Renal cortical epithelial cell (primary cell): ENCODE data around the gene TSPAN4. TPM values are rescaled to one million over a fixed set of nuclear protein-coding genes. Genes with fewer than 3 reads are reported as not detected.

Experiments
- DNase-seq: peaks from one replicate; pipeline ENCODE4 v3.0.0-alpha.2; 2011; ENCODE audit warnings: low read depth
- total RNA-seq: library from RNA; depleted of rRNA; stranded (reverse); fragments of >200 nt; gene quantifications from 2 replicates; pipeline ENCODE4 v1.2.3, GENCODE V29; 2014

Gene TSPAN4
- total RNA-seq, 1 donor from 2014 or later, result 86.2 TPM

DNA sequence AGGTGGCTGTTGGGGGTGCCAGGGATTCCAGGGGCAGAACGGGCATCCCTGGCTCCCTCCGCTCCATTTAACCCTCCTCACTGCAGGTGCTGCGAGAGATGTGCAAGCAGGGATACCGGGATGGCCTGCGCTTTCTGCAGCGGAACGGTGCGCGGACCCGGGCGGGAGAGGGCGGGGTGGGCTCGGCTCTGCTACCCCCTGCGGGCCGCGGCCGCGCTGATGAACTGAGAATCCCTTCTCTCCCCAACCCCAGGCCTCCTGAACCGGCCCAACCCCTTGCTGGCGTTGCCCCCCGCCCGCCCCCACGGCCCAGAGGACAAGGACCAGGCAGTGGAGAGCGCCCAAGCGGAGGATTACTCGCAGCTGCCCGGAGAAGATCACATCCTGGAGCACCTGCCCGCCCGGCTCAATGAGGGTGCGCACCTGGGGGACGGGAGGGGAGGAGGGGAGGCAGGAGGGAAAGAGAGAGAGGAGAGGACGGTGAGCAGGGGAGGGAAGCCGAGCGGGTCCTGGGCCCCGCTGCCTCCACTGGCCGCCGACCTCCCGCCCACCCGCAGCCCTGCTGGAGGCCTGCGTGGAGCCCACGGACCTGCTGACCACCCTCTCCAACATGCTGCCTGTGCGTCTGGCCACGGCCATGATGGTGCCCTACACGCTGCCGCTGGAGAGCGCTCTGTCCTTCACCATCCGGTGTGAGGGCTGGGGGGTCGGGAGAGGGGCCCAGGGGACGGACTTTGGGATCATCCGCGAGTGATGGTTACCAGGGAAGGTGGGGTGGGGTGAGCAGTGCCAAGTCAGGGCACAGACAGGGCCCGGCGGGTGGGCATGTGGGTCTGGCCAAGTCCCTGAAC is 19.0 kb upstream of the TSPAN4 start:
- no peak for DNase-seq

DNA sequence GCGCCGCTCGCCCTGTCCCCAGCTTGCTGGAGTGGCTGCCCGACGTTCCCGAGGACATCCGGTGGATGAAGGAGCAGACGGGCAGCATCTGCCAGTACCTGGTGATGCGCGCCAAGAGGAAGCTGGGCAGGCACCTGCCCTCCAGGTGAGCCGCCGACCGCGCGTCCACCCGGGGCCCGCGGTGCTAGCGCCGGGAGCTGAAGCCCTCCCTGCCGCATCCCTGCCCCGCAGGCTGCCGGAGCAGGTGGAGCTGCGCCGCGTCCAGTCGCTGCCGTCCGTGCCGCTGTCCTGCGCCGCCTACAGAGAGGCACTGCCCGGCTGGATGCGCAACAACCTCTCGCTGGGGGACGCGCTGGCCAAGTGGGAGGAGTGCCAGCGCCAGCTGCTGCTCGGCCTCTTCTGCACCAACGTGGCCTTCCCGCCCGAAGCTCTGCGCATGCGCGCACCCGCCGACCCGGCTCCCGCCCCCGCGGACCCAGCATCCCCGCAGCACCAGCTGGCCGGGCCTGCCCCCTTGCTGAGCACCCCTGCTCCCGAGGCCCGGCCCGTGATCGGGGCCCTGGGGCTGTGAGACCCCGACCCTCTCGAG is 18.3 kb upstream of the TSPAN4 start:
- no peak for DNase-seq

DNA sequence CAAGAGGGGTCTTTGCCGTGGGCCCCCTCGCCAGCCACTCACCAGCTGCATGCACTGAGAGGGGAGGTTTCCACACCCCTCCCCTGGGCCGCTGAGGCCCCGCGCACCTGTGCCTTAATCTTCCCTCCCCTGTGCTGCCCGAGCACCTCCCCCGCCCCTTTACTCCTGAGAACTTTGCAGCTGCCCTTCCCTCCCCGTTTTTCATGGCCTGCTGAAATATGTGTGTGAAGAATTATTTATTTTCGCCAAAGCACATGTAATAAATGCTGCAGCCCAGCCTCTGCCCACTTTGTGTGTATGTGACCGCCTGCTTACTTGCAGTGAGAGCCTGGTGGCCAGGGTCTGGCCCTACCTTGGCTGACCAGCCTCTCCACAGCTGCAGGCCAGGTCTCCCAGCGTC is 17.7 kb upstream of the TSPAN4 start:
- no peak for DNase-seq

DNA sequence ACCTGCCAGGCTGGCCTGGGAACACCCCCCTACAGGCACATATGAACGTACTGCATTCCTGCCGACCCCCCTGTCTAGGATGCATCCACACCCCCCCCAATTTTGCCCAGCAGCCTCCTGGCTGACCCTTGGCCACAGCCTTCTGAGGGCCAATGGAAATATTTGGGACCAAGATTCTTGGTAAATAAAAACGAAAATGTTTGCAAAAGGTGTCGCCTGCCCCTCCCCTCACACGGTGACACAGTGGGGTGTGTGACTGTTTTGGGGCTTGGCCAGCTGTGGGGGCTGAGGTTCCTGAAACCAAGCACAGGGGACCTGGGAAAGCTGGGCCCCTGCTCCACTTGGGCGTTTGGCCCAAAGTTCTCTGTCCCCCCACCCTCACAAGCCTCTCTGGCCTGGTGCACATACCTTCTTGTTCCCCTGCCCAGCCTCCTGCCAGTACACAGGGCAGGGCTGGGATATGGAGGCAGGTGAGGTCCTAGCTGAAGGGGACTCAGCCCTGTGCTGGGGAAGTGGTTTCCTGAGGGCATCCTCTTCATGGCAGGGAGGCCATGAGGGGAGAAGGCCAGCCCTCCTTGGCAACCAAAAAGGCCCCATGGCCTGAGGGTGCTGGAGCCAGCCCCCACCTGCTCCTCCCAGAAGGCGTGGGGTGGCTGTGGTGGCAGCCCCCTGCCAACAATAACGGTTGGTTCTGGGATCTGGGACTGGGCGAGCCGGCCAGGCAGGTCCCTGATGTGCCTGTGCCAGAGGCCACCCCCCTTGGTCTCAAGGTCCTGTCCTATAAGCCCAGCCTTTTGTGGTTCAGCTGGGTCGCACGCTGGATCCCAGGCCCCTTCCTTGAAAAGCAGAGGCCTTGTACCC is 17.1 kb upstream of the TSPAN4 start:
- no peak for DNase-seq

DNA sequence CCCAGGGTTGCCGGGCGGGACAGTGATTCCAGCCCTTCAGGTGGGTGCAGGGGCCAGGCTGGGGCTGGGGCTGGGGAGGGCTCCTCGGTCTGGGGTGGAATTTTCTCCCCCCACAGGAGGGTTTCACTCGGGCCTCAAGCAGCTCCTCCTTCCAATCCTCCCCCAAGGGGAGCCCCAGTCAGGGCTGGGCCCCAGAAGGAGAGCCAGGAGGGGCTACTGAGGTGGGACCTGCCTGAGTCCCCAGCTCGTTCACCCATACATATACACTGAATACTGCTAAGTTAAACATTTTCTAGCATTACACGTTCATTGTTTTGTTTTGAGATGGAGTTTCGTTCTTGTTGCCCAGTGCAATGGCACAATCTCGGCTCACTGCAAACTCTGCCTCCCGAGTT is 16.4 kb upstream of the TSPAN4 start:
- DNase-seq, result peak; percentile 31

DNA sequence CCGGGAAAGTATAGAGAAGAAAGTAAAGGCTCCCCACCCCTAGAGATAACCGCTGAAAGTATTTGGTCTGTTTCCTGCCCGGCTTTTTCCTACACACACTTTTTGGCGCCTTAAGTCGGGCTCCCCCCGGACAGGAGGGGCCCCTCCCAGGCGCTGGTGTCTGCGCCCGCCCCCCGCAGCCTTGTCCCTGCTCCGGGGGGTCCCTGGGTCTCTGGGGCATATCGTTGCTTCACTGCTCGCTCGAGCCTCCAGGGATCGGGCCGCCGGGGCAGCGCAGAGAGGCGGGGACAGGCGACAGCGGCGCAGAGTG is 15.9 kb upstream of the TSPAN4 start:
- no peak for DNase-seq

DNA sequence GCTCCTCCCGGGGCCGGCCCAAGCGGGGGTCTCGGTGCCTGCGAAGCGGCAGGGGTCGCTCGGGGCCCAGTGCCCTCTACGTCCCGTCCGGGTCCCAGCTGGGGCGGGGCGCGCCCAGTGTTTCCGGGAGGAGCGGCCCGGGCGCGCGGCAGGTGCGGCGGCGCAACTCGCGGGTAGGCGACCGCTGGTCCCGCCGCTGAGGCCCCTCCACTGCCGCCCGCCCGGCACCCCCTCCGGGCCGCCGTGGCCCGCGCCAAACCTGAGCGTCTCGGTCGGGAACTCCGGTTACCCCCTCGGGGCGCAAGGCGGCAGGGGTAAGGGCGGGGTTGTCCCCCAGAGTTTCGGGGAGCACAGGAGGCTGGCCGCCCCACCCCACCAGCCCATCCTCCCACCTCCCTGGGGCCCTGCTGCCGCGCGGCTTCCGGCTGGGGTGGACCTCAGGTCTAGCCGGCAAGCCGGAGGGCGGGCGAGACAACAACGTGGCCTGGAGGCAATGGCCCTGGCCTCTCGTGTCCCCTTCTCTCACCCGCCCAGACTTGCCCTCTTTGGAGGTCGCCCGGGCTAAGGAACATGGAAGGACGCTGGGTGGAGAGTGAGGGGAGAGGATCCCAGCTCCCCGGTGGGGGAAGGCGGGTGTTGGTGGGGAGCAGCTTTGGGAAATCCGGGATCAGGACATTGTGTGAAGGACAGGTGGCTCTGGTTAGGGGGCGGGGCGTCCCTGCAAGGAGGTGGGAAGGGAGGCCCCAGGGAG is 15.3 kb upstream of the TSPAN4 start:
- no peak for DNase-seq

DNA sequence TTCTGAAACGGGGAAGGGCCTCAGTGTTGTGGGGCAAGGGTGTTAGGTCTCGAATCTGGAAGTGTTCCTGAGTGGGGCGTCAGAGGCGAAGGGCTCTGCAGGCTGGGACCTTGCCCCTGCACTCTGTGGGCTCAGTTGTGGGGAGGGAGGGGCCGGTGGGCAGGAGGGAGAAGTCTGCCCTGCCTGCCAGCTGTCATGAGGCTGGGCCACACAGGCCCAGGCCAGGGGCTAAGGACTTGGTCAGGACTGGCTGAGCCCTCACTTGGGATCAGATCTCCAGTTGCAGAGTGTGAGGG is 14.8 kb upstream of the TSPAN4 start, which contains the start of gene CRACR2B:
TSS of gene CRACR2B (plus strand) at position 23 of the 296 bp plus-strand sequence. CDS start 689 bp downstream, outside the sequence.
- no peak for DNase-seq

DNA sequence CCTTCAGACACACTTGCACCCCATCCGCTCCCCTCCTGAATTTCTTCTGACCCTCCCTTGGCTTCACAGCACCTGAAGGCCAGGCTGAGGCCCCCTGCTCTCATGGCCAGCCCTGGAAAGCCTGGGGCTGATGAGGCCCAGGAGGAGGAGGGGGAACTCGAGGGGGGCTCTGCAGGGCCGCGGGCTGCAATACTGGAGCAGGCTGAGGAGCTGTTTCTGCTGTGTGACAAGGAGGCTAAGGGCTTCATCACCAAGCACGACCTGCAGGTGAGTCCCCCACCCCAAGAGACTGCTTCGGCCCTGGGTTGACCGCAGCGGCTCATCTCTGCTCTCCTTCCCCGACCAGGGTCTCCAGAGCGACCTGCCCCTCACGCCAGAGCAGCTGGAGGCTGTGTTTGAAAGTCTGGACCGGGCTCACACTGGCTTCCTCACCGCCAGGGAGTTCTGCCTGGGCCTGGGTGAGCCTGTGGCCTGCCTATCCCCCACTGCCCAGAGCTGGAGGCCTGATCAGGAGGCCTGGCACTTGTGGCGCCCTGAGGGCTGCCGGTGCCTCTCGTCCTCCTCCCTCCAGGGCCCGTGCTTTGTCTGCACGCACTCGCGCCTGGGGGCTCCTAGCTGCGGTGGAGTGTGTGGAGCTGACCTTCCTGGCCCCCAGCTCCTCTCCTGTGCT is 14.0 kb upstream of the TSPAN4 start:
- DNase-seq, result no peak

DNA sequence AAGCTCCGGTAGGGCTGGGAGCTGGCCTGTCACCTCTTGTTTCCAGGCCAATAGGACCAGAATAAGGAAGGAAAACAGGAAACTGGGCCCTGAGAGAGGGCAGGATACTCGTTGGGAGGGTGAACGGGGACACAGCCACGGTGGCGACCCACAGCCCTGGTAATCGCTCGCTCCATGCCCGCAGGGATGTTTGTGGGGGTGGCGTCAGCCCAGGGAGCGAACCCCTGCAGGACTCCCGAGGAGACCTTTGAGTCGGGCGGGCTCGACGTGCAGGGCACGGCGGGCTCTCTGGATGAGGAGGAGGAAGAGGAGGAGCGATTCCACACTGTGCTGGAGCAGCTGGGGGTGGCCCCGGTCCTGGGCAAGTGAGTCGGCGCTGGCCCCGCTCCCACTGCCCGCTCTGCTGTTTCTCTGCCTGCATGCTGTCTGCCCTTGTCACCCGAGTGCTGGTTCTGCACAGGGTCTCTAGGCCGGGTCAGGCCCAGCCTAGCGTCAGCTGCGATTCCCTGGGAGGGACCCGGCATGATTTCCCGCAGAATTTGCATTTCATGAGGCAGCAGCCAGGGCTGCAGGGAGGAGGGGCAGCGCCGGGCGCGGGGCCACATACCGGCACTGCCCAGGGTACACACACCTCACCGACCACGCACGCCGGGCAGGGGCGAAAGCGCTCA is 13.3 kb upstream of the TSPAN4 start:
- DNase-seq, result no peak

DNA sequence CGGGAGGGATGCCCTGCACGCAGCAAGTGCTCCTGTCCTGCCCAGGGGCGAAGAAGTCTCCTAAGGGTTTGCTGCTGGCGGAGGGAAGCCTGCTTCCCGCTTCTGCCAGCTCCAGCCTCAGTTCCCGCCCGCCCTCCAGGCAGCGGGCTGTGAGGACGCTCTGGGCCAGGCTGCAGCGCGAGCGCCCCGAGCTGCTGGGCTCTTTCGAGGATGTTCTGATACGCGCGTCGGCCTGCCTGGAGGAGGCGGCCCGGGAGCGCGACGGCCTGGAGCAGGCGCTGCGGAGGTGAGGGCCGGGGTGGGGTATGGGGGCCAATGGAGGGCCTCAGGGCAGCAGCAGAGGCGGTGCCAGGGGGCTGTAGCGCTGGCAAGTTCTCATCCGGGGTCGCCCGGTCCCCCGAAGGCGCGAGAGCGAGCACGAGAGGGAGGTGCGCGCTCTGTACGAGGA is 12.8 kb upstream of the TSPAN4 start:
- DNase-seq, result no peak

DNA sequence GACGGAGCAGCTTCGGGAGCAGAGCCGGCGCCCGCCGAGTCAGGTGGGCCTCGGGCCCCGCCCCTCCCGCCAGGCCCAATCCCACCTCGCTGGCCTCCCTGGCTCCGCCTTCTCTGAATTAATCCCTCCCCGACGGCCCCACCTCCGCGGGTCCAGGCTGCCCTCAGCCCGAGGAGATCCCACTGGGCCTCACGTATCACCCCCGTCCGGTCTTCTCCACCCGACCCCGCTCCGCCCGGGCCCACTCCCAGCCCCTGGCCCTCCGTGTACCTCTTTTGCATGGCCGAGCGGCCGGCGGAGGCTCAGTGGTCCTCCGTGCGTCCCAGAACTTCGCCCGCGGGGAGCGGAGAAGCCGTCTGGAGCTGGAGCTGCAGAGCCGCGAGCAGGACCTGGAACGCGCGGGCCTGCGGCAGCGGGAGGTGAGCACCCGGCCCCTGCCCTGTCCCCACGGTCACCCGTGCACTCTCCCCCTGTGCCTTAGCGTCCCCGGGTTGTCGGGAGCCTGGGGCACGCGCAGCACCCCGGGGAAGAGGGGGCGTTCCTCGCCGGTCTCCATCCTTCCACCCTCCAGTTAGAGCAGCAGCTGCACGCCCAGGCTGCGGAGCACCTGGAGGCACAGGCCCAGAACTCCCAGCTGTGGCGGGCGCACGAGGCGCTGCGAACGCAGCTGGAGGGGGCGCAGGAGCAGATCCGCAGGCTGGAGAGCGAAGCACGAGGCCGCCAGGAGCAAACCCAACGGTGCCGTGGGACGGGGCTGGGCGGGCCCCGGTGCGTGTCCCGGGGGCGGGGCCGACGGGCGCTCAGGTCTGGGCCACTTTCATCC is 12.1 kb upstream of the TSPAN4 start:
- peak; percentile 43 for DNase-seq

DNA sequence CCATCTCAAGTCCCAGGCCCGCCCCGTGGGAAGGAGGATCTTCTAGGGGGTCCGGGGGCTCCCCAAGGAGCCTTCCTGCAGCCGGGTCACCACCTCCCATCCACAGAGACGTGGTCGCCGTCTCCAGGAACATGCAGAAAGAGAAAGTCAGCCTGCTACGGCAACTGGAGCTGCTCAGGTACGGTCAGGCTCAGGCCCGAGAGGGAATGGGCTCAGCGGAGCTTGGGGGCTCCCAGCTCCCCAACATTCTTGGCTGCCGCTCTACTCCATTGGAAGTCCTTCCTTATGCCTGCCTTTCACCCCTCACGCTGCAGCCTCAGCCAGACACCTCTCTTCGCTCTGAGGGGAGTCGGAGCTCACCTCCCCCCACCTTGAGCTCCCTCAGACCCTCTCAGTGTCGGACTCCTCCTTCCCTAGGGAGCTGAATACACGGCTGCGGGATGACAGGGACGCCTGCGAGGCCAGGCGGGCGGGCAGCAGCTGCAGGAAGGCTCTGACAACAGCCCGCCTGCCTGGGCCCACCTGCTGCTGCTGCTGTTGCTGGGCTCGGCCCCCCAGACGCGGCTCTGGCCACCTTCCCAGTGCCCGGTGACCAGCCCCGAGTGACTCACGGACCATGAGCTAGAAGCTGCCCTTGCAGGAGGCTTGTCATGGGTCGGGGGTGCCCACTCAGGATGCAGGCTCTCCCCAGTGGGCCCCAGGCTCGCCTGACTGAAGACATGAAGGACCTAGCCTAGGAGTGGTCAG is 11.4 kb upstream of the TSPAN4 start:
- peak; percentile 25 for DNase-seq

DNA sequence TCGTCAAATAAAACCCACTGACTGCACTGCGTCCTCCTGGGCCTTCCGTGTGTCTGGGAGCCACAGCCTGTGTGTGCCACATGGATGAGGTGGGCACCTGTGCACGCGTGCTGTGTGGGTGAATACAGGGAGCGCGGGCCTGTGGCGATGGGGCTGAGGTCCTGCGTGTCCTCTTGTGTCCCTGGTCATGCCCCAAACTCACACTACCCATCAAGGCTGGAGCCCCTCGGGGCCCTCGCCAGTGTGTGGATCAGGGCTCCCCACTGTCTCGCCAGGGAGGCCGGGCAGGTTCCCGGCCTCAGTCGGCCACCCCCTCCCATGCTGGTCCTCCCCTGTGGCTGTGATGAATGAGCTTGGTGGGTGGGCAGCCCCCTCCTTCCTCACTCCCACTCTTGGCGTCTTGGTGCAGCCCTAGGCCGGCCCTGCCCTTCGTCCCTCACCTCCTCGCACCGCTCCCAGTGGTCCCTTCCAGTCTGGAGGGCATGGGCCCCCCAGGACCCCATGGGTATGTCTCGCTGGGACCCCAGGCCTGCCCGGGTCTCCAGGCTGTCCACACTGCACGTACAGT is 10.6 kb upstream of the TSPAN4 start:
- no peak for DNase-seq

DNA sequence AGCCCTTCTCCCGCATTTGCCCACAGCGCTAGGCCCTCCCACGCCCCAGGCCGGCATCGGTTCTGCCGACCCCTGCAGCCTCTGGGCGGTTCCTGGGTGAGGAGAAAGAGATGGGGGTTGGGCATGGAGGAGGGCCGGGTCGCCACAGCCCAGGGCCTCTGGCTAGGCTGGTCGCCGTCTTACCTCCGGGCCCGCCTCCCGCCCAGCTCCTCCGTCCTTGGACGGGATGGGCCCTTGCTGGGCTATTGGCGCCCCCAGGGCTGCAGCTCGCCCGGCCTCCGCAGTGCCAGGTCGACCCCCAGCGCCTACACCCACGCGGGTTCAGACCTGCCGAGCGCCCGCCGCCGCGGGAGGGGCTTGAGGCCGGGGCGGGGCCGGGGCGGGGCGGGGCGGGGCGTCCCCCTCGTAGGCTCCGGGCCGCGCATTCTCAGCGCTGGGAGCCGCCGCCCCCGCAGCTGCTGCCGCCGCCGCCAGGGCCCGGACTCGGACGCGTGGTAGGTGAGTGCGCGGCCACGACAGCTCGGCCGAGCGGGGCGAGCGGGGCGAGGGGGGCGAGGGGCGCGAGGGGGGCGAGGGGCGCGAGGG is 10.0 kb upstream of the TSPAN4 start, which contains the start of gene CD151:
TSS of gene CD151 (plus strand) at position 424 of the 585 bp plus-strand sequence. CDS start 3,118 bp downstream, outside the sequence.
- no peak for DNase-seq

DNA sequence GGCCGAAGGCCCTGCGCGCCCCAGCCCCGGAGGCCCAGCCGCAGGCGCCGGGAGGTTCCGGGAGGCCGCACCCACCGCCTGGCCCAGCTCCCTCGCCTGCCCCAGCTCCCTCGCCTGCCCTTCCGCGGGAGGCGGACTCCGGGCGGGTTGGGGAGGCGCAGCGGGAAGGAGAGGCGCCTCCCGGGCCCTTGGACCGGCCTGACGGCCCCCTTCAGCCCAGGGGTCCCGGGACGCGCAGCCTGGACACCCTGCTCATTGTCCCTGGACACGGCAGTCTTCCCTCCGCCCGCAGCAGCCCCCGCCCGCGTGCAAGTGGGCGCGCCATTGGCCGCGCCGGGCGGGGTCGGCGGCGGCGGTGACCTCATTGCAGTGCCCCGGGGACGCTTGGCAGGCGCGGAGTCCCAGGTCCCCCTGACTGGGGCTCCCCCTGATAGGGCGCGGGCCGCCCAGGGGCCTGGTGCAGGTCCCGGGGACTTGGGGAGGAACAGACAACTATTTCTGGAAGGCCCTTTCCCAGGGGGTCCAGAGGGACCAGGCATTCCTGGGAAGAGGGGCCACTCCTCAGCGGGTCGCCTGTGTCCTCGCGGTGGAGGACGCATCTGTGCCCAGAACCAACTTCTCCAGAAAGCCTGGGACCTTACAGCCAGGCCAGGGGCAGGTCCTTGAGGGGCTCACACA is 9.4 kb upstream of the TSPAN4 start:
- DNase-seq, result no peak

DNA sequence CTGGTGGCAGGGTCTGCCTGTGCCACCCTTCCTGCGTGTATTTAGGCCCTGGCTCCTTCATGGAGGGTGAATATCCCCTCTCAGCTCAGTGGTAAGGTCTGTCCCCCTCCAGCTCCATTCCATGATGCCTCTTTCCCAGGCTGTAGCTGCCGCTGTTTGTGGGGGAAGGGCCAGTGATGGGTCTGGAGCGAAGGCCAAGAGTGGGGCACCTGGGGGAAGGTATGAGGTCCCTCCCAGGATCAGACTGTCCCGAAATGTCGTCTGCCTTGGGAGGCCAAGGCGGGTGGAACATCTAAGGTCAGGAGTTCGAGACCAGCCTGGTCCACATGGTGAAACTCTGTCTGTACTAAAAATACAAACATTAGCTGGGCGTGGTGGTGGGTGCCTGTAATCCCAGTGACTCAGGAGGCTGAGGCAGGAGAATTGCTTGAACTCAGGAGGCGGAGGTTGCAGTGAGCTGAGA is 8.8 kb upstream of the TSPAN4 start:
- DNase-seq, result no peak
